ENCODE data around the gene AGRP.

- no peak for TF ChIP-seq CTCF (IDR thresholded peaks at IDR 0.05; ENCODE audit: insufficient read depth, low read length)
- TF ChIP-seq POLR2AphosphoS5 (IDR thresholded peaks at IDR 0.05; ENCODE audit: low read depth) = no peak
- TF ChIP-seq REST (IDR thresholded peaks at IDR 0.05; ENCODE audit: insufficient replicate concordance, low read depth) = no peak
Observed at GRCh38 chr16:67449336-67449735, 34.0 kb downstream of the AGRP start.
